EH (cell line): ENCODE results near the gene DNAH7.
"Not testable (repeated sequence)": the region's sequence is repeated elsewhere in the genome, so short reads cannot be mapped to it uniquely, and the experiment has no call there.

Experiments
- DNase-seq: peaks from one replicate; pipeline ENCODE4 v3.0.0-alpha.2; 2015; ENCODE audit warnings: low read depth

DNAH7 gene

GRCh38 chr2:195721042-195721441 is 347.6 kb downstream of the DNAH7 start:
- no peak for DNase-seq

- no peak for DNase-seq
These were observed 352.2 kb downstream of the DNAH7 start for GRCh38 chr2:195716466-195716865.

GRCh38 chr2:195711478-195711877 is 357.2 kb downstream of the DNAH7 start:
- DNase-seq: no peak

- peak; percentile 82 for DNase-seq
These were observed 358.5 kb downstream of the DNAH7 start for GRCh38 chr2:195709901-195710806.

- peak; percentile 72 for DNase-seq
These were observed 362.3 kb downstream of the DNAH7 start for GRCh38 chr2:195706161-195706900.

- no peak for DNase-seq
These were observed 368.2 kb downstream of the DNAH7 start for GRCh38 chr2:195700480-195700879.

GRCh38 chr2:195697681-195698220 is 370.9 kb downstream of the DNAH7 start:
- DNase-seq: no peak

GRCh38 chr2:195696012-195696411 is 372.6 kb downstream of the DNAH7 start:
- DNase-seq: no peak

GRCh38 chr2:195695002-195695631 is 373.5 kb downstream of the DNAH7 start:
- DNase-seq: no peak

GRCh38 chr2:195694553-195694952 is 374.1 kb downstream of the DNAH7 start:
- DNase-seq: no peak

- DNase-seq: not testable (repeated sequence)
These were observed 376.1 kb downstream of the DNAH7 start for GRCh38 chr2:195692531-195692930.
